ENCODE data around the gene ZNF714.

Gene ZNF714

DNA sequence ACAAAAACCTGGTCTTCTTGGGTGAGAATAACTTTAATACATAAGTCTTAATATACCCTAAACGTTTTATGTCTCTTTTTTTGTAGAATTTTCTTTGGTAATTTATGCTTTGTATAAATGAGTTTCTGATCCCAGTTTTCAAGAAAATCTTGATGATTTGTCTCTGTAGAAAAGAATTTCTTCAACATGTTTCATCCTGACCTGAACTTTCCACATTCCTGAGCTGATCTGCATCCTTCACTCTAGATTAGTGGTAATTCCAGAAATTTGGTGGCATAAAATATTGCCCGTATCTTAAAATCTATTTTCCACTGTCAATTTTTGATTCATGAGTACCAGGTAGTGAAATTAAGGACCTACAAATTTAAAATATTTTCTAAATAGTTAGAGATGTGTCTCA lies 16.3 kb downstream of the ZNF714 start:
- H3K9ac ChIP-seq (ENCODE audit: low read depth in 1 of 2, low read length in 2 of 2): no peak overlapping the region
- no peak overlapping the region for H3K4me3 ChIP-seq (ENCODE audit: low read length in 2 of 2)
- H3K9me3 ChIP-seq (ENCODE audit: control insufficient read depth in 2 of 2, low read length in 2 of 2): no peaks in the 10 kb centered on the region
- H3K36me3 ChIP-seq (ENCODE audit: control insufficient read depth in 2 of 2, insufficient read depth in 2 of 2, low read length in 2 of 2): peaks cover 0 to 2% of the 10 kb centered on the region in 2 donors
- no peaks in the 10 kb centered on the region for H3K4me1 ChIP-seq (ENCODE audit: control insufficient read depth in 2 of 2, insufficient read depth in 2 of 2, low read length in 2 of 2)
- H3K27ac ChIP-seq (ENCODE audit: low read depth in 2 of 2, low read length in 2 of 2): no peak overlapping the region
- H3K27me3 ChIP-seq (ENCODE audit: control insufficient read depth in 2 of 2, insufficient read depth in 2 of 2, low read length in 2 of 2): no peaks in the 10 kb centered on the region

- Histone ChIP-seq H3K9ac (ENCODE audit: low read depth in 1 of 2, low read length in 2 of 2) (no peak overlapping the region), H3K4me3 (ENCODE audit: low read length in 2 of 2) (no peak overlapping the region), H3K27me3 (ENCODE audit: control insufficient read depth in 2 of 2, insufficient read depth in 2 of 2, low read length in 2 of 2) (no peaks in the 10 kb centered on the region), H3K9me3 (ENCODE audit: control insufficient read depth in 2 of 2, low read length in 2 of 2) (no peaks in the 10 kb centered on the region), H3K4me1 (ENCODE audit: control insufficient read depth in 2 of 2, insufficient read depth in 2 of 2, low read length in 2 of 2) (no peaks in the 10 kb centered on the region), H3K36me3 (ENCODE audit: control insufficient read depth in 2 of 2, insufficient read depth in 2 of 2, low read length in 2 of 2) (peaks cover 0 to 4% of the 10 kb centered on the region in 2 donors), H3K27ac (ENCODE audit: low read depth in 2 of 2, low read length in 2 of 2) (no peak overlapping the region)
Observed at GRCh38 chr19:21101521-21102242, 19.7 kb downstream of the ZNF714 start.

GRCh38 chr19:21109116-21109515 lies 27.1 kb downstream of the ZNF714 start:
- Histone ChIP-seq H3K9me3 (ENCODE audit: control insufficient read depth in 2 of 2, low read length in 2 of 2) (no peaks in the 10 kb centered on the region), H3K27ac (ENCODE audit: low read depth in 2 of 2, low read length in 2 of 2) (no peak overlapping the region), H3K4me1 (ENCODE audit: control insufficient read depth in 2 of 2, insufficient read depth in 2 of 2, low read length in 2 of 2) (no peaks in the 10 kb centered on the region), H3K9ac (ENCODE audit: low read depth in 1 of 2, low read length in 2 of 2) (no peak overlapping the region), H3K27me3 (ENCODE audit: control insufficient read depth in 2 of 2, insufficient read depth in 2 of 2, low read length in 2 of 2) (no peaks in the 10 kb centered on the region), H3K36me3 (ENCODE audit: control insufficient read depth in 2 of 2, insufficient read depth in 2 of 2, low read length in 2 of 2) (peaks cover 0 to 8% of the 10 kb centered on the region in 2 donors), H3K4me3 (ENCODE audit: low read length in 2 of 2) (no peak overlapping the region)

GRCh38 chr19:21110183-21110582 lies 28.2 kb downstream of the ZNF714 start:
- Histone ChIP-seq H3K36me3 (ENCODE audit: control insufficient read depth in 2 of 2, insufficient read depth in 2 of 2, low read length in 2 of 2) (peaks cover 0 to 6% of the 10 kb centered on the region in 2 donors), H3K4me1 (ENCODE audit: control insufficient read depth in 2 of 2, insufficient read depth in 2 of 2, low read length in 2 of 2) (no peaks in the 10 kb centered on the region), H3K9me3 (ENCODE audit: control insufficient read depth in 2 of 2, low read length in 2 of 2) (peaks cover 0 to 4% of the 10 kb centered on the region in 2 donors), H3K4me3 (ENCODE audit: low read length in 2 of 2) (no peak overlapping the region), H3K27ac (ENCODE audit: low read depth in 2 of 2, low read length in 2 of 2) (no peak overlapping the region), H3K9ac (ENCODE audit: low read depth in 1 of 2, low read length in 2 of 2) (no peak overlapping the region), H3K27me3 (ENCODE audit: control insufficient read depth in 2 of 2, insufficient read depth in 2 of 2, low read length in 2 of 2) (no peaks in the 10 kb centered on the region)

GRCh38 chr19:21115430-21115829 lies 33.4 kb downstream of the ZNF714 start:
- H3K27me3 ChIP-seq (ENCODE audit: control insufficient read depth in 2 of 2, insufficient read depth in 2 of 2, low read length in 2 of 2): no peaks in the 10 kb centered on the region
- no peaks in the 10 kb centered on the region for H3K4me1 ChIP-seq (ENCODE audit: control insufficient read depth in 2 of 2, insufficient read depth in 2 of 2, low read length in 2 of 2)
- H3K9me3 ChIP-seq (ENCODE audit: control insufficient read depth in 2 of 2, low read length in 2 of 2): peaks cover 3 to 12% of the 10 kb centered on the region in 2 donors
- H3K27ac ChIP-seq (ENCODE audit: low read depth in 2 of 2, low read length in 2 of 2): no peak overlapping the region
- H3K4me3 ChIP-seq (ENCODE audit: low read length in 2 of 2): no peak overlapping the region
- no peak overlapping the region for H3K9ac ChIP-seq (ENCODE audit: low read depth in 1 of 2, low read length in 2 of 2)
- peaks cover 8 to 14% of the 10 kb centered on the region in 2 donors for H3K36me3 ChIP-seq (ENCODE audit: control insufficient read depth in 2 of 2, insufficient read depth in 2 of 2, low read length in 2 of 2)

DNA sequence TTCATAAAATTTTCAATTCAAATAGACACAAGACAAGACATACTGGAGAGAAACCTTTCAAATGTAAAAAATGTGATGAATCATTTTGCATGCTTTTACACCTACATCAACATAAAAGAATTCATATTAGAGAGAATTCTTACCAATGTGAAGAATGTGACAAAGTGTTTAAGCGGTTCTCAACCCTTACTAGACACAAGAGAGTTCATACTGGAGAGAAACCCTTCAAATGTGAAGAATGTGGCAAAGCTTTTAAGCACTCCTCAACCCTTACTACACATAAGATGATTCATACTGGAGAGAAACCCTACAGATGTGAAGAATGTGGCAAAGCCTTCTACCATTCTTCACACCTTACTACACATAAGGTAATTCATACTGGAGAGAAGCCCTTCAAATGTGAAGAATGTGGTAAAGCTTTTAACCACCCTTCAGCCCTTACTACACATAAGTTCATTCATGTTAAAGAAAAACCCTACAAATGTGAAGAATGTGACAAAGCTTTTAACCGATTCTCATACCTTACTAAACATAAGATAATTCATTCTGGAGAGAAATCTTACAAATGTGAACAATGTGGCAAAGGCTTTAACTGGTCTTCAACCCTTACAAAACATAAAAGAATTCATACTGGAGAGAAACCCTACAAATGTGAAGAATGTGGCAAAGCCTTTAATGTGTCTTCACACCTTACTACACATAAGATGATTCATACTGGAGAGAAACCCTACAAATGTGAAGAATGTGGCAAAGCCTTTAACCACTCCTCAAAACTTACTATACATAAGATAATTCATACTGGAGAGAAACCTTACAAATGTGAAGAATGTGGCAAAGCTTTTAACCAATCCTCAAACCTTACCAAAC lies 35.3 kb downstream of the ZNF714 start:
- H3K27me3 ChIP-seq (ENCODE audit: control insufficient read depth in 2 of 2, insufficient read depth in 2 of 2, low read length in 2 of 2): no peaks in the 10 kb centered on the region
- H3K36me3 ChIP-seq (ENCODE audit: control insufficient read depth in 2 of 2, insufficient read depth in 2 of 2, low read length in 2 of 2): peaks cover 8 to 14% of the 10 kb centered on the region in 2 donors
- H3K9me3 ChIP-seq (ENCODE audit: control insufficient read depth in 2 of 2, low read length in 2 of 2): peaks cover 3 to 12% of the 10 kb centered on the region in 2 donors
- H3K4me1 ChIP-seq (ENCODE audit: control insufficient read depth in 2 of 2, insufficient read depth in 2 of 2, low read length in 2 of 2): no peaks in the 10 kb centered on the region
- H3K4me3 ChIP-seq (ENCODE audit: low read length in 2 of 2): no peak overlapping the region
- no peak overlapping the region for H3K27ac ChIP-seq (ENCODE audit: low read depth in 2 of 2, low read length in 2 of 2)
- no peak overlapping the region for H3K9ac ChIP-seq (ENCODE audit: low read depth in 1 of 2, low read length in 2 of 2)

GRCh38 chr19:21126078-21126477 lies 44.1 kb downstream of the ZNF714 start:
- H3K36me3 ChIP-seq (ENCODE audit: control insufficient read depth in 2 of 2, insufficient read depth in 2 of 2, low read length in 2 of 2): no peaks in the 10 kb centered on the region
- H3K9ac ChIP-seq (ENCODE audit: low read depth in 1 of 2, low read length in 2 of 2): no peak overlapping the region
- H3K4me3 ChIP-seq (ENCODE audit: low read length in 2 of 2): no peak overlapping the region
- no peaks in the 10 kb centered on the region for H3K9me3 ChIP-seq (ENCODE audit: control insufficient read depth in 2 of 2, low read length in 2 of 2)
- H3K27me3 ChIP-seq (ENCODE audit: control insufficient read depth in 2 of 2, insufficient read depth in 2 of 2, low read length in 2 of 2): no peaks in the 10 kb centered on the region
- H3K4me1 ChIP-seq (ENCODE audit: control insufficient read depth in 2 of 2, insufficient read depth in 2 of 2, low read length in 2 of 2): no peaks in the 10 kb centered on the region
- H3K27ac ChIP-seq (ENCODE audit: low read depth in 2 of 2, low read length in 2 of 2): no peak overlapping the region

GRCh38 chr19:21127001-21127400 lies 45.0 kb downstream of the ZNF714 start:
- Histone ChIP-seq H3K9me3 (ENCODE audit: control insufficient read depth in 2 of 2, low read length in 2 of 2) (no peaks in the 10 kb centered on the region), H3K36me3 (ENCODE audit: control insufficient read depth in 2 of 2, insufficient read depth in 2 of 2, low read length in 2 of 2) (no peaks in the 10 kb centered on the region), H3K9ac (ENCODE audit: low read depth in 1 of 2, low read length in 2 of 2) (no peak overlapping the region), H3K27ac (ENCODE audit: low read depth in 2 of 2, low read length in 2 of 2) (no peak overlapping the region), H3K4me1 (ENCODE audit: control insufficient read depth in 2 of 2, insufficient read depth in 2 of 2, low read length in 2 of 2) (no peaks in the 10 kb centered on the region), H3K27me3 (ENCODE audit: control insufficient read depth in 2 of 2, insufficient read depth in 2 of 2, low read length in 2 of 2) (no peaks in the 10 kb centered on the region), H3K4me3 (ENCODE audit: low read length in 2 of 2) (no peak overlapping the region)

DNA sequence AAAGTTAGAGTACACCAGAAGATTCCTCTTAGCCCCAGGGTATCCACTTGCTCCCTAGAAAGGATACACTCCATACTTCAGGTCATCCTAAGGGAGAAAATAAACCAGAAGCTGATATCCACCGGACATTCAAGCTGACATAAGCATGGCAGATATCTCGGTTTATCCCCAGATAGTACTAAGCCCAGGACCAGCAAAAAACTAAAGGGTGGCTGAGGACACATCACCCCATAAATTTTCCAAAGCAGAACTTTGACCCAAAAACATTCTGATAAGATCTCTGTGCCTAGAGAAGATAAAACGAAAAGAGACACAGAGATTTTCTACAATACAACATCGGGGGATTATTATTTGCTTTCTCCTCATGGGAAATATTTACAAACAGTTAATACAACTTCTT lies 45.9 kb downstream of the ZNF714 start:
- Histone ChIP-seq H3K4me3 (ENCODE audit: low read length in 2 of 2) (no peak overlapping the region), H3K4me1 (ENCODE audit: control insufficient read depth in 2 of 2, insufficient read depth in 2 of 2, low read length in 2 of 2) (no peaks in the 10 kb centered on the region), H3K9ac (ENCODE audit: low read depth in 1 of 2, low read length in 2 of 2) (no peak overlapping the region), H3K27me3 (ENCODE audit: control insufficient read depth in 2 of 2, insufficient read depth in 2 of 2, low read length in 2 of 2) (no peaks in the 10 kb centered on the region), H3K9me3 (ENCODE audit: control insufficient read depth in 2 of 2, low read length in 2 of 2) (no peaks in the 10 kb centered on the region), H3K27ac (ENCODE audit: low read depth in 2 of 2, low read length in 2 of 2) (no peak overlapping the region), H3K36me3 (ENCODE audit: control insufficient read depth in 2 of 2, insufficient read depth in 2 of 2, low read length in 2 of 2) (no peaks in the 10 kb centered on the region)

GRCh38 chr19:21128901-21129698 lies 47.1 kb downstream of the ZNF714 start:
- Histone ChIP-seq H3K36me3 (ENCODE audit: control insufficient read depth in 2 of 2, insufficient read depth in 2 of 2, low read length in 2 of 2) (no peaks in the 10 kb centered on the region), H3K27ac (ENCODE audit: low read depth in 2 of 2, low read length in 2 of 2) (no peak overlapping the region), H3K4me1 (ENCODE audit: control insufficient read depth in 2 of 2, insufficient read depth in 2 of 2, low read length in 2 of 2) (no peaks in the 10 kb centered on the region), H3K27me3 (ENCODE audit: control insufficient read depth in 2 of 2, insufficient read depth in 2 of 2, low read length in 2 of 2) (no peaks in the 10 kb centered on the region), H3K4me3 (ENCODE audit: low read length in 2 of 2) (no peak overlapping the region), H3K9ac (ENCODE audit: low read depth in 1 of 2, low read length in 2 of 2) (no peak overlapping the region), H3K9me3 (ENCODE audit: control insufficient read depth in 2 of 2, low read length in 2 of 2) (no peaks in the 10 kb centered on the region)

Data from mucosa of rectum (tissue), 2 donors.